Liver (tissue), 9 donors: ENCODE results near the gene AGPAT1. TPM values are rescaled to one million over a fixed set of nuclear protein-coding genes. Genes with fewer than 3 reads are reported as not detected.

Experiments
- DNase-seq: peaks from one replicate; pipeline ENCODE4 v3.0.0-alpha.2; 2017; ENCODE audit warnings: low spot score
- H3K27ac ChIP-seq, 2 donors: one replicate each; pipeline ENCODE4 v1.7.0; 2013; ENCODE audit warnings: inconsistent platforms in 2 of 2, low read length in 2 of 2, control low read depth in 1 of 2, low read depth in 1 of 2, mild to moderate bottlenecking in 1 of 2
- H3K27me3 ChIP-seq, 4 donors: one replicate each; pipeline versions ENCODE4 v1.6.1 to v1.7.0; 2013; ENCODE audit warnings: low read length in 3 of 4, inconsistent platforms in 1 of 4, mild to moderate bottlenecking in 1 of 4, moderate library complexity in 1 of 4; ENCODE audit not compliant: control insufficient read depth in 4 of 4, insufficient read depth in 4 of 4
- H3K36me3 ChIP-seq, 4 donors: one replicate each; pipeline versions ENCODE4 v1.6.1 to v1.7.0; 2013; ENCODE audit warnings: low read length in 3 of 4, mild to moderate bottlenecking in 3 of 4, low read depth in 1 of 4, moderate library complexity in 1 of 4; ENCODE audit not compliant: control insufficient read depth in 4 of 4, insufficient read depth in 3 of 4
- H3K4me1 ChIP-seq, 4 donors: one replicate each; pipeline versions ENCODE4 v1.6.1 to v1.7.0; 2013; ENCODE audit warnings: low read length in 3 of 4, mild to moderate bottlenecking in 3 of 4, moderate library complexity in 1 of 4; ENCODE audit not compliant: control insufficient read depth in 4 of 4, insufficient read depth in 4 of 4
- H3K4me3 ChIP-seq, 3 donors: one replicate each; pipeline versions ENCODE4 v1.6.1 to v1.7.0; 2013; ENCODE audit warnings: low read length in 3 of 3, control low read depth in 1 of 3, low read depth in 1 of 3, mild to moderate bottlenecking in 1 of 3
- H3K9ac ChIP-seq, 2 donors: one replicate each; pipeline ENCODE4 v1.7.0; 2013; ENCODE audit warnings: low read length in 2 of 2, mild to moderate bottlenecking in 2 of 2, moderate library complexity in 2 of 2, control low read depth in 1 of 2, low read depth in 1 of 2
- H3K9me3 ChIP-seq, 4 donors: one replicate each; pipeline versions ENCODE4 v1.6.1 to v1.7.0; 2013; ENCODE audit warnings: low read length in 3 of 4; ENCODE audit not compliant: control insufficient read depth in 4 of 4
- CTCF ChIP-seq: fragments of 150-350 bp; IDR thresholded peaks from 2 replicates; pipeline ENCODE4 v1.5.1; 2017; ENCODE audit warnings: improper control_type of control experiment, low read depth, low read length; ENCODE audit not compliant: missing input control
- EGR1 ChIP-seq, 2 donors: IDR thresholded peaks; 2 replicates each; pipeline ENCODE4 v1.6.1; 2016 to 2018; ENCODE audit warnings: antibody characterized with exemption in 2 of 2, low read depth in 2 of 2
- FOXA1 ChIP-seq: IDR thresholded peaks from 2 replicates; pipeline ENCODE4 v1.6.1; 2016; ENCODE audit warnings: antibody characterized with exemption
- FOXA2 ChIP-seq: IDR thresholded peaks from 2 replicates; pipeline ENCODE4 v1.6.1; 2016; ENCODE audit warnings: antibody characterized with exemption
- GABPA ChIP-seq, 2 donors: IDR thresholded peaks in 1 of 2; conservative IDR thresholded peaks in 1 of 2; 2 replicates each; pipeline ENCODE4 v1.6.1; 2016; ENCODE audit warnings: antibody characterized with exemption in 2 of 2, mild to moderate bottlenecking in 1 of 2, moderate library complexity in 1 of 2
- HNF4G ChIP-seq: IDR thresholded peaks from 2 replicates; pipeline ENCODE4 v1.6.1; 2016; ENCODE audit warnings: antibody characterized with exemption
- NR2F2 ChIP-seq: IDR thresholded peaks from 2 replicates; pipeline ENCODE4 v1.6.1; 2016; ENCODE audit warnings: antibody characterized with exemption
- RAD21 ChIP-seq, 2 donors: IDR thresholded peaks; 2 replicates each; pipeline ENCODE4 v1.6.1; 2016; ENCODE audit warnings: antibody characterized with exemption in 2 of 2, mild to moderate bottlenecking in 2 of 2
- REST ChIP-seq: IDR thresholded peaks from 2 replicates; pipeline ENCODE4 v1.6.1; 2016; ENCODE audit warnings: antibody characterized with exemption, mild to moderate bottlenecking
- RXRA ChIP-seq, 2 donors: IDR thresholded peaks; 2 replicates each; pipeline ENCODE4 v1.6.1; 2017 to 2018; ENCODE audit warnings: antibody characterized with exemption in 2 of 2, mild to moderate bottlenecking in 1 of 2
- SP1 ChIP-seq: IDR thresholded peaks from 2 replicates; pipeline ENCODE4 v1.6.1; 2018; ENCODE audit warnings: antibody characterized with exemption, mild to moderate bottlenecking
- TAF1 ChIP-seq: conservative IDR thresholded peaks from 2 replicates; pipeline ENCODE4 v1.6.1; 2016; ENCODE audit warnings: antibody characterized with exemption, mild to moderate bottlenecking
- YY1 ChIP-seq: IDR thresholded peaks from 2 replicates; pipeline ENCODE4 v1.6.1; 2016; ENCODE audit warnings: antibody characterized with exemption, mild to moderate bottlenecking
- ZBTB33 ChIP-seq: IDR thresholded peaks from 2 replicates; pipeline ENCODE4 v1.6.1; 2016; ENCODE audit warnings: antibody characterized with exemption
- WGBS: extraction: QIAGEN DNeasy Blood & Tissue Kit; methylation state at CpG from one replicate; pipeline ENCODE4 v1.1.7; 2013; 5-methylcytosine and 5-hydroxymethylcytosine counted together
- polyA plus RNA-seq, 2 donors: library from polyadenylated mRNA; stranded (reverse) in 1 of 2; unstranded in 1 of 2; fragments of 200-250 nt in 1 of 2; fragments of >200 nt in 1 of 2; fragmentation: Nextera tagmentation in 1 of 2; extraction: Ambion mirVana in 1 of 2; gene quantifications; one replicate each; pipeline versions ENCODE4 v1.2.1 to v1.2.3, GENCODE V29; 2013 to 2015
- total RNA-seq, 2 donors: library from RNA; depleted of rRNA; stranded (reverse); fragments of >200 nt; gene quantifications; one replicate each; pipeline ENCODE4 v1.2.3, GENCODE V29; 2014
- TF ChIP-seq, protein P1 (sequence below): IDR thresholded peaks from 2 replicates; pipeline ENCODE4 v1.6.1; 2016; ENCODE audit warnings: antibody characterized with exemption
- donor health status: healthy.
- donor health status: healthy.
- donor health status: healthy.
- donor health status: healthy.
- donor health status: healthy.

AGPAT1 gene
- total and polyA plus RNA-seq, 4 donors = 10.4 to 45.1 (median 17.5) TPM

DNA sequence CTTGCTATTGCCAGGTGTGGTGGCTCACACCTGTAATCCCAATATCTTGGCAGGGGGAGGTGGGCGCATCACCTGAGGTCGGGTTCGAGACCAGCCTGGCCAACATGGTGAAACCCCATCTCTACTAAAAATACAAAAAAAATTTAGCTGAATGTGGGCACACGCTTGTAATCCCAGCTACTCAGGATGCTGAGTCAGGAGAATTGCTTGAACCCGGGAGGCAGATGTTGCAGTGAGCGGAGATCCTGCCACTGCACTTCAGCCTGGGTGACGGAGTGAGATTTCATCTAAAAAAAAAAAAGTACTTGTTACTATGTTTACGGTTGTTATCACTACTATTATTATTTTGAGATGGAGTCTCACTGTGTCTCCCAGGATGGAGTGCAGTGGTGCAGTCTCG lies 19.0 kb downstream of the AGPAT1 start (continued):
- TF ChIP-seq ZBTB33 = no peak

GRCh38 chr6:32154514-32155161 lies 21.2 kb downstream of the AGPAT1 start:
- peak; percentile 79 for DNase-seq
- Histone ChIP-seq H3K27me3 (peaks cover 0 to 5% (median 0%) of the 10 kb centered on the region in 4 donors), H3K27ac (peak overlapping the region; percentile 87 to 88), H3K4me1 (peaks cover 6 to 26% (median 13%) of the 10 kb centered on the region in 4 donors), H3K9ac (peak overlapping the region; percentile 77 to 81), H3K36me3 (peaks cover 3 to 11% (median 10%) of the 10 kb centered on the region in 4 donors), H3K4me3 (peak overlapping the region; percentile 66 to 97 (median 82)), H3K9me3 (no peaks in the 10 kb centered on the region)
- TF ChIP-seq CTCF (peak; percentile 56), RAD21 (IDR thresholded peaks at IDR 0.05) (peak; percentile 79 to 88), ZBTB33 (no peak)
- 6% methylated on average over 34 of the region's 34 CpGs for WGBS

GRCh38 chr6:32153564-32154513 lies 22.0 kb downstream of the AGPAT1 start, which contains the start of gene PPT2:
TSS of gene PPT2 (plus strand) at chr6:32154141. CDS start at chr6:32154595, 454 bp downstream.
- peaks cover 0 to 5% (median 0%) of the 10 kb centered on the region in 4 donors for H3K27me3 ChIP-seq
- peak within 1 kb of the TSS; percentile 87 to 88 for H3K27ac ChIP-seq
- peaks cover 6 to 26% (median 13%) of the 10 kb centered on the region in 4 donors for H3K4me1 ChIP-seq
- 5% methylated on average over 52 of the region's 52 CpGs for WGBS
- no peaks in the 10 kb centered on the region for H3K9me3 ChIP-seq
- peak within 1 kb of the TSS; percentile 77 to 81 for H3K9ac ChIP-seq
- peak; percentile 85 for DNase-seq
- H3K4me3 ChIP-seq = peak within 1 kb of the TSS; percentile 66 to 97 (median 82)
- peaks cover 3 to 11% (median 10%) of the 10 kb centered on the region in 4 donors for H3K36me3 ChIP-seq
- TF ChIP-seq RAD21 (IDR thresholded peaks at IDR 0.05) (no peak), FOXA1 (no peak), EGR1 (IDR thresholded peaks at IDR 0.05; ENCODE audit: low read depth in 2 of 2) (no peak), FOXA2 (no peak), TAF1 (no peak), HNF4G (peak; percentile 19), SP1 (peak; percentile 52), NR2F2 (peak; percentile 65), YY1 (peak; percentile 25), RXRA (IDR thresholded peaks at IDR 0.05) (peak; percentile 34 to 52), CTCF (peak; percentile 13), REST (peak; percentile 21), GABPA (IDR thresholded peaks at IDR 0.05 in 1 of 2, conservative IDR thresholded peaks at IDR 0.05 in 1 of 2) (peak; percentile 47 to 80)
- TF ChIP-seq, protein P1, sequence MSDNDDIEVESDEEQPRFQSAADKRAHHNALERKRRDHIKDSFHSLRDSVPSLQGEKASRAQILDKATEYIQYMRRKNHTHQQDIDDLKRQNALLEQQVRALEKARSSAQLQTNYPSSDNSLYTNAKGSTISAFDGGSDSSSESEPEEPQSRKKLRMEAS = no peak
